Vagina (tissue), 2 donors: Measurements from ENCODE around the gene ROR2. TPM values are rescaled to one million over a fixed set of nuclear protein-coding genes. Genes with fewer than 3 reads are reported as not detected.

Experiments used
- DNase-seq, 2 donors: peaks; one replicate each; pipeline ENCODE4 v3.0.0-alpha.2; 2017; ENCODE audit errors: extremely low spot score in 2 of 2
- H3K27ac ChIP-seq: fragments of 200-600 bp; sonication (generic); one replicate; pipeline ENCODE4 v1.5.1; 2019
- H3K27me3 ChIP-seq: fragments of 200-600 bp; sonication (generic); one replicate; pipeline ENCODE4 v1.5.1; 2019
- H3K36me3 ChIP-seq, 2 donors: fragments of 200-600 bp; sonication (generic); one replicate each; pipeline ENCODE4 v1.5.1; 2017 to 2019
- H3K4me1 ChIP-seq: fragments of 200-600 bp; sonication (generic); one replicate; pipeline ENCODE4 v1.5.1; 2019
- H3K4me3 ChIP-seq, 2 donors: fragments of 200-600 bp; sonication (generic); 1 replicate in 1 of 2; 2 replicates in 1 of 2; pipeline ENCODE4 v1.5.1; 2016 to 2019
- H3K9me3 ChIP-seq: fragments of 200-600 bp; sonication (generic); one replicate; pipeline ENCODE4 v1.5.1; 2019
- POLR2A ChIP-seq, 2 donors: fragments of 450-650 bp; IDR thresholded peaks; one replicate each; pipeline ENCODE4 v1.6.1; 2017; ENCODE audit warnings: antibody characterized with exemption in 2 of 2, mild to moderate bottlenecking in 2 of 2, moderate library complexity in 2 of 2
- POLR2AphosphoS5 ChIP-seq, 2 donors: sonication (generic); formaldehyde crosslinking; IDR thresholded peaks; one replicate each; pipeline ENCODE4 v1.9.0; 2017; ENCODE audit warnings: antibody characterized with exemption in 2 of 2, mild to moderate bottlenecking in 2 of 2, low read depth in 1 of 2; ENCODE audit not compliant: insufficient read depth in 1 of 2
- intact Hi-C: fragments of 100-400 bp; cut with DNase I; formaldehyde crosslinking; loops from one replicate; pipeline ENCODE4 v1.15.1; 2023
- total RNA-seq: library from RNA; depleted of rRNA; stranded (reverse); fragments of >200 nt; gene quantifications from one replicate; pipeline ENCODE4 v1.2.3, GENCODE V29; 2016
- TF ChIP-seq, protein P1 (sequence below), 3 experiments: fragments of 450-650 bp in 2 of 3; fragments of 200-600 bp in 1 of 3; sonication (generic) in 1 of 3; IDR thresholded peaks; one replicate each; pipeline ENCODE4 v1.5.1; 2017 to 2019; ENCODE audit warnings: antibody characterized with exemption in 3 of 3, mild to moderate bottlenecking in 2 of 3, moderate library complexity in 2 of 3

ROR2 gene
- total RNA-seq, 1 donor from 2014 or later = 22.3 TPM

DNA sequence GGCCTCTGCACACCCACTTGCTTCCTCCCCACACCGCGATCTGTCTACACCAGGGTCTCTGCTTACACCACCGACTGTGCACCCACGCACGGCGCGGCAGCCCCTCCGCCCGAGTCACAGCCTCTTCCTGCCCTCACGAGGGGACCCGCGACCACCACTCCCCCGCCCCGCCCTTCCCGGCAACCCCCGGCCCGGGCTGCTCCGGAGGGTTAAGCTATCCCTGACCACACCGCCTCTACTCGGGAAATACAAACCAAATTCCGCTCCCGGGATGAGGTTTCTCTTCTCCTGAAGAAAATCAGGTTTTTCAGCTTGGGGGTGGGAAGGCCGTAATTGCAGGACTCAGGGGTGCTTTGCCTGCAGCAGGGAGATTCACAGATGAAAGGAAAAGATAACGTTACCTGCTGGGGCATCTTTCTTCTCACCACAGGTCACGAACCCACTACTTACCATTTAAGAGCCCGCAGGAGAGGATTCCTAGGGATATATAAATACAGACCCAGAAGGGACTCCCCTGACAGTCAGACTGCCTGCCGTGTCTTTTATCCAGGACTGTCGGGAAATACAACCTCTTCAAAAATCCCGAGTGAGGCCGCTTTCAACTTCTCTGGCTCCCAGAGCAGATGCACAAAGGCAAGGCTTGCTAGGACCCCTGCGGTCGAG lies 63.5 kb downstream of the ROR2 start:
- no peak overlapping the region for H3K27ac ChIP-seq
- no peaks in the 10 kb centered on the region for H3K9me3 ChIP-seq
- peaks cover 50% of the 10 kb centered on the region for H3K4me1 ChIP-seq
- DNase-seq = no peak
- TF ChIP-seq POLR2A (IDR thresholded peaks at IDR 0.05) = no peak
- TF ChIP-seq POLR2AphosphoS5 (IDR thresholded peaks at IDR 0.05; ENCODE audit: insufficient read depth in 1 of 2, low read depth in 1 of 2) = no peak
- TF ChIP-seq, protein P1, sequence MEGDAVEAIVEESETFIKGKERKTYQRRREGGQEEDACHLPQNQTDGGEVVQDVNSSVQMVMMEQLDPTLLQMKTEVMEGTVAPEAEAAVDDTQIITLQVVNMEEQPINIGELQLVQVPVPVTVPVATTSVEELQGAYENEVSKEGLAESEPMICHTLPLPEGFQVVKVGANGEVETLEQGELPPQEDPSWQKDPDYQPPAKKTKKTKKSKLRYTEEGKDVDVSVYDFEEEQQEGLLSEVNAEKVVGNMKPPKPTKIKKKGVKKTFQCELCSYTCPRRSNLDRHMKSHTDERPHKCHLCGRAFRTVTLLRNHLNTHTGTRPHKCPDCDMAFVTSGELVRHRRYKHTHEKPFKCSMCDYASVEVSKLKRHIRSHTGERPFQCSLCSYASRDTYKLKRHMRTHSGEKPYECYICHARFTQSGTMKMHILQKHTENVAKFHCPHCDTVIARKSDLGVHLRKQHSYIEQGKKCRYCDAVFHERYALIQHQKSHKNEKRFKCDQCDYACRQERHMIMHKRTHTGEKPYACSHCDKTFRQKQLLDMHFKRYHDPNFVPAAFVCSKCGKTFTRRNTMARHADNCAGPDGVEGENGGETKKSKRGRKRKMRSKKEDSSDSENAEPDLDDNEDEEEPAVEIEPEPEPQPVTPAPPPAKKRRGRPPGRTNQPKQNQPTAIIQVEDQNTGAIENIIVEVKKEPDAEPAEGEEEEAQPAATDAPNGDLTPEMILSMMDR (IDR thresholded peaks at IDR 0.05) = no peak
- peak overlapping the region in 1 of 2 donors; percentile 15 for H3K4me3 ChIP-seq
- intact Hi-C loops = no loop called here
- H3K27me3 ChIP-seq = no peaks in the 10 kb centered on the region
- no peaks in the 10 kb centered on the region for H3K36me3 ChIP-seq

DNA sequence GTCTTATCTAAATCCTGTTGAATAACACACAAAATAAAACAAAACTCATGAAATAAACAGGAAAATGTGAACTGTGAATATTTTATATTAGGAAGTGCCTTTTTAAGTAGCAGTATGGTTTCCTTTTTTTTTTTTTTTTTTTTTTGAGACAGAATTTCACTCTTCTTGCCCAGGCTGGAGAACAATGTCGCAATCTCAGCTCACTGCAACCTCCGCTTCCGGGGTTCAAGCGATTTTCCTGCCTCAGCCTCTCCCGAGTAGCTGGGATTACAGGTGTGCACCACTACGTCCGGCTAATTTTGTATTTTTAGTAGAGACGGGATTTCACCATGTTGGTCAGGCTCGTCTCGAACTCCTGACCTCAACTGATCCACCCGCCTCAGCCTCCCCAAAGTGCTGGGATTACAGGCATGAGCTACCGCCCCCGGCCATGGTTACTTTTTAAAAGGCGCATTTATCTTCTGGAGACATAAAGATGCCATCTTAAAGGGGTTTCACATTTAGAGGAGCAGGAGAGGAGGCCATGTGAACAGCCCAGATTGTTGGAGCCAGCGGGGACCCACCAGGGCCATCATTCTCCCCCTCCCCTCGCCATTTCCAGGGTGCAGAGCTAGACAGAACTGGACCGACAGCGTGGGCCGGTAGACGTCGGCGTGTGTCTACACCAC lies 64.1 kb downstream of the ROR2 start:
- Histone ChIP-seq H3K9me3 (no peaks in the 10 kb centered on the region), H3K4me1 (peaks cover 45% of the 10 kb centered on the region), H3K4me3 (peak overlapping the region in 1 of 2 donors; percentile 15), H3K27ac (no peak overlapping the region), H3K27me3 (no peaks in the 10 kb centered on the region), H3K36me3 (no peaks in the 10 kb centered on the region)
- intact Hi-C loops = no loop called here
- no peak for TF ChIP-seq POLR2AphosphoS5 (IDR thresholded peaks at IDR 0.05; ENCODE audit: insufficient read depth in 1 of 2, low read depth in 1 of 2)
- no peak for TF ChIP-seq POLR2A (IDR thresholded peaks at IDR 0.05)
- TF ChIP-seq, protein P1 (IDR thresholded peaks at IDR 0.05) = no peak
- DNase-seq = no peak

DNA sequence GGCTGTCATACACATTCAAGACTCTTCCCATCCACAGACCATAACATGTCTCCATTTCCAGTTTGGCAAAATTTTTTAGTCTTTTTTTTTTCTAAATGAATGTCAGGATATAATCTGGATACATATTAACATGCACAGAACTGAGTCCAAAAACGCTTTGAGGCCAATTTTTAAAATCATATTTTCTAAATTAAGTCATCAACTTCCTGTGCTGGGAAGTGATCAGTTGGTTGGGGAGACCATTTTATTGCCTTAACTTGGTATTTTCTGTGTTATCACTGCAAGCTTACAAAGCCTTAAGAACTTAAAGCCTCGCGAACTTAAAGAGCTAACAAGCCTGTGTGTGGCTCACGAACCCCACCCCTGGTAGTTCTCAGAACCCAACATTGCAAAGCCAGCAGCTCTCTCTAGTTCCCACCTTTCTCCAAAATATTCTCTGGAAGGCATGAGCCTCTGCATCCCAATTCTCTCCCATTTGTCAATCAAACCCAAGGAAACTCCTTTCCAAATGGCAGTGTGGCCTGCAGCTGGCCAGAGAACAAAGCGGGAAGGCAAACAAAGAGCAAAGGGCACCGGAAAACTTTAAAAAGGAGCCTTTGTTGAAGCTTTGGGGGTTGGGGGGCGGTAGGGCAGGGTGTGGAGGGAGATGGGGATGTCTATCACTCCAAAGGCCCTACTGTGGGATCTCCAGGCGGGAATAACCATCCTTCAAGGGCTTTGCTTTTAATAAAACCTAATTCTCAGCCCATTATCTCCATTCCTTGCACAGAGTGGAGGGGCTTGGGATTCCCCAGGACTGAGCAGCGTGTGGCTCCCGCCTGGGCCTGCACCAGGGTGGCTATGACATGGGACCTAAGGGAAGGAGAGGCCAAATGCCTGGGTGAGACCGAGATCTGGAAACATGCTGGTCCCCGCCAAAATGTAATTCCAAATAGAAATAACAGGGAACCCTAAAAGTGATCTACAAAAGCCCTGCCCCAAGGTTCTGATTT lies 65.0 kb downstream of the ROR2 start:
- no peaks in the 10 kb centered on the region for H3K9me3 ChIP-seq
- no peaks in the 10 kb centered on the region for H3K27me3 ChIP-seq
- H3K4me3 ChIP-seq = no peak overlapping the region
- H3K4me1 ChIP-seq = peaks cover 45% of the 10 kb centered on the region
- intact Hi-C loops = no loop called here
- TF ChIP-seq POLR2A (IDR thresholded peaks at IDR 0.05) = no peak
- DNase-seq = no peak
- H3K36me3 ChIP-seq = no peaks in the 10 kb centered on the region
- H3K27ac ChIP-seq = no peak overlapping the region

DNA sequence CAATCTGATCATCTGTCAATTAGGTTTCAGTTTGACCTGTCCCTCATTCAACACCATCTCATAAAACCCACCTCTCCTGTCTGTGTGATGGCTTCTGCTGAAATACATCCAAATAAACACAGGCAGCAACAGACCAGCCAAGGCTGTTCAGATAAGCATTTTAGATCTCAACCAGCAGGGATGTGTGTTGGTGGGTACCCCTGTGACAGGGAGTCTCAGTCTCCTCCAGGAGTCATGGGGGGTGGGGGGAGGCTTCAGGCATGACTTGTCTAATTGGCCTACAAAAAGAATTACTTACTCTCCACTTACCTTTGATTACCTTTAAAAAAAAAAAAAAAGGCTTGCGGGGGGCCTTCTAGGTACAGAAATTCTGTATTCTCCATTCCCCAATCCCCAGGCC lies 65.9 kb downstream of the ROR2 start:
- no peak for TF ChIP-seq POLR2A (IDR thresholded peaks at IDR 0.05)
- TF ChIP-seq, protein P1 (IDR thresholded peaks at IDR 0.05) = no peak
- TF ChIP-seq POLR2AphosphoS5 (IDR thresholded peaks at IDR 0.05; ENCODE audit: insufficient read depth in 1 of 2, low read depth in 1 of 2) = no peak
- Histone ChIP-seq H3K36me3 (no peaks in the 10 kb centered on the region), H3K4me3 (no peak overlapping the region), H3K27me3 (no peaks in the 10 kb centered on the region), H3K27ac (no peak overlapping the region), H3K4me1 (peaks cover 37% of the 10 kb centered on the region), H3K9me3 (no peaks in the 10 kb centered on the region)
- no peak for DNase-seq
- intact Hi-C loops = no loop called here

DNA sequence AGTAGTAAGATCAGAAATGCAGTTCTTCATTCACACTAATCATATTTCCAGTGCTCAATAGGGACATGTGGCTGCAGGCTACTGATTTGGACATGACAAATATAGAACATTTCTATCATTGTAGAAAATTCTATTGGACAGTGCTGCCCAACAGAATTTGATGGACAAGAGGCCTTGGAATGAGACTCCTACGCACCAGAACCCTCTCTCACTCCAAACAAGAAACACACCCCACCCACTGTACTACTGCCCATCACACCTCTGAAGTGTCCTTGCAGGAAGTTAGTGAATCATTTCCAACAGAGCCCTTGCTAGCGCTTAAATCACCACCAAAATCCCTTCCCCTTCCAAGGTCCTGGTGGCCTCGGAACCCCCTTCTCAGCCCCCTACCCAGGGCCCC lies 66.5 kb downstream of the ROR2 start:
- intact Hi-C loops = no loop called here
- H3K4me3 ChIP-seq = no peak overlapping the region
- H3K9me3 ChIP-seq = no peaks in the 10 kb centered on the region
- no peak overlapping the region for H3K27ac ChIP-seq
- no peaks in the 10 kb centered on the region for H3K36me3 ChIP-seq
- no peak for DNase-seq
- TF ChIP-seq POLR2A (IDR thresholded peaks at IDR 0.05) (no peak), POLR2AphosphoS5 (IDR thresholded peaks at IDR 0.05; ENCODE audit: insufficient read depth in 1 of 2, low read depth in 1 of 2) (no peak)
- TF ChIP-seq, protein P1 (IDR thresholded peaks at IDR 0.05) = no peak
- H3K27me3 ChIP-seq = no peaks in the 10 kb centered on the region
- H3K4me1 ChIP-seq = peaks cover 30% of the 10 kb centered on the region
